ENCODE results near the gene FBXL16. TPM values are rescaled to one million over a fixed set of nuclear protein-coding genes. Genes with fewer than 3 reads are reported as not detected.

Gene FBXL16
- total and polyA plus RNA-seq, 2 donors (not counting 1 experiment from before 2014, with no cell fraction given), result 0.07 TPM; not detected in 1

DNA sequence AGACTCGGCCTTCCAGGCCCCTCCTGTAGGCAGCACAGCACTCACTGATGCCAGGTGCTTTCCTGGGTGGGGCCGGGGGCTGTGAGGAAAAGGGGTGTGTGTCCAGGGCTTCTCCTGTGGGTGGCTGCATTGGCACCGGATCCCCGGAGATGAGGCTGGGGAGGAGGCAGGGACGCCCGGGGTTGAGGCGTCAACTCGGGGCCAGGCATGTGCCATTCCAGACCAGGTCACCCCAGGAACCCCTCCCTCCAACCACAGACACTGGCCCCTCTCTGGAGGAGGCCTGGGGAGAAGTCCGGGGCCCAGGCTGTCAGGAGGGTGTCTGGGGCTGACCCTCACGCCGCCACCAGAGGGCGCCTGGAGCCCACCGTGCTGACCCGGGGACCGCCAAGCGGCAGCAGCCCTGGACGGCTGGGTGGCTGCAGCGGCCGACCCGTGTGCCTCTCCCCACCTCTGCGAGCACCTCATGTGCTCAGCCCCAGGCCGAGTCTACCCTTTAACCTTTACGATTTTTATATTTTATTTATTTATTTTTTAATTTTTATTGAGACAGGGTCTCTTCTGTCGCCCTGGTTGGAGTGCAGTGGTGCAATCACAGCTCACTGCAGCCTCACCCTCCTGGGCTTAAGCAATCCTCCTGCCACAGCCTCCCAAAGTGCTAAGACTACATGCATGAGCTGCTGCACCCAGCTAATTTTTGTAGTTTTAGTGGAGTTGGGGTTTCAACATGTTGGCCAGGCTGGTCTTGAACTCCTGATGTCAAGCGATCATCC lies 6.1 kb upstream of the FBXL16 start:
- no peak overlapping the region for H3K27ac ChIP-seq (ENCODE audit: insufficient read depth, low read length)
- no peaks in the 10 kb centered on the region for H3K9me3 ChIP-seq (ENCODE audit: control insufficient read depth, insufficient read depth, low read depth, low read length)
- H2AFZ ChIP-seq (ENCODE audit: low read length), result no peak overlapping the region
- H3K4me2 ChIP-seq (ENCODE audit: extremely low read depth, insufficient read depth, low read length), result no peak overlapping the region
- peaks cover 13% of the 10 kb centered on the region for H3K4me1 ChIP-seq (ENCODE audit: control insufficient read depth, extremely low read depth, insufficient read depth, low read length)
- no peaks in the 10 kb centered on the region for H3K79me2 ChIP-seq (ENCODE audit: control insufficient read depth, insufficient read depth, low read length)
- H3K36me3 ChIP-seq (ENCODE audit: control insufficient read depth, insufficient read depth, low read length), result no peaks in the 10 kb centered on the region
- TF ChIP-seq, protein P1, sequence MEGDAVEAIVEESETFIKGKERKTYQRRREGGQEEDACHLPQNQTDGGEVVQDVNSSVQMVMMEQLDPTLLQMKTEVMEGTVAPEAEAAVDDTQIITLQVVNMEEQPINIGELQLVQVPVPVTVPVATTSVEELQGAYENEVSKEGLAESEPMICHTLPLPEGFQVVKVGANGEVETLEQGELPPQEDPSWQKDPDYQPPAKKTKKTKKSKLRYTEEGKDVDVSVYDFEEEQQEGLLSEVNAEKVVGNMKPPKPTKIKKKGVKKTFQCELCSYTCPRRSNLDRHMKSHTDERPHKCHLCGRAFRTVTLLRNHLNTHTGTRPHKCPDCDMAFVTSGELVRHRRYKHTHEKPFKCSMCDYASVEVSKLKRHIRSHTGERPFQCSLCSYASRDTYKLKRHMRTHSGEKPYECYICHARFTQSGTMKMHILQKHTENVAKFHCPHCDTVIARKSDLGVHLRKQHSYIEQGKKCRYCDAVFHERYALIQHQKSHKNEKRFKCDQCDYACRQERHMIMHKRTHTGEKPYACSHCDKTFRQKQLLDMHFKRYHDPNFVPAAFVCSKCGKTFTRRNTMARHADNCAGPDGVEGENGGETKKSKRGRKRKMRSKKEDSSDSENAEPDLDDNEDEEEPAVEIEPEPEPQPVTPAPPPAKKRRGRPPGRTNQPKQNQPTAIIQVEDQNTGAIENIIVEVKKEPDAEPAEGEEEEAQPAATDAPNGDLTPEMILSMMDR (conservative IDR thresholded peaks at IDR 0.05 in 1 of 2, IDR thresholded peaks at IDR 0.05 in 1 of 2; ENCODE audit: low read depth in 1 of 2, low read length in 2 of 2), result peak; percentile 78 to 82
- TF ChIP-seq EZH2 (IDR thresholded peaks at IDR 0.05; ENCODE audit: low read length, missing control alignments), result no peak
- H3K27me3 ChIP-seq (ENCODE audit: control insufficient read depth, insufficient read depth, low read length), result peaks cover 12% of the 10 kb centered on the region
- peak; percentile 44 to 53 for DNase-seq (ENCODE audit: low read depth in 2 of 2)
- no peak overlapping the region for H3K9ac ChIP-seq (ENCODE audit: insufficient read depth, low read length)
- H3K4me3 ChIP-seq (replicated peaks in 1 of 4; ENCODE audit: control extremely low read depth in 1 of 4, insufficient read depth in 1 of 4, low read depth in 3 of 4, low read length in 4 of 4), result no peak overlapping the region
- no peaks in the 10 kb centered on the region for H4K20me1 ChIP-seq (ENCODE audit: control insufficient read depth, extremely low read depth, insufficient read depth, low read length)

DNA sequence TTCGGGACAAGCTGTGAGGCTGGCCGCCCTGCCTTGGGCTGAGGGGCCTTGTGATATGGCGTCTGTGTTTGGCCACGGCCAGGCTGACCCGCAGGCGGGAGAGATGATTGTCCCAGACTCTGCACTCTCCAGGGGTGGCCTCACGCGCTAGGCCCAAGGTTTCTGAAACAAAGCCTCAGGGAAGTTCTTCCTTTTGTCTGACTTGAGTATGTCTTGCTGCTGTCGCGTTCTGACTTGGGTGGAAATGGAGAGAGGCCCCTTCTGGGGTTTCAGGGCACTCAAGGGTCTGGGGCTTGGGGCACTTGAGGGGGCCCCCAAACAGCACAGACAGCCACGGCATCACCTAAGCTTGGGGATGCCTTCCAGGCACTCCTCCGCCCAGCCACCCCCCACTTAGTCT lies 5.5 kb upstream of the FBXL16 start:
- TF ChIP-seq, protein P1 (conservative IDR thresholded peaks at IDR 0.05 in 1 of 2, IDR thresholded peaks at IDR 0.05 in 1 of 2; ENCODE audit: low read depth in 1 of 2, low read length in 2 of 2), result no peak
- no peak for TF ChIP-seq EZH2 (IDR thresholded peaks at IDR 0.05; ENCODE audit: low read length, missing control alignments)
- no peaks in the 10 kb centered on the region for H4K20me1 ChIP-seq (ENCODE audit: control insufficient read depth, extremely low read depth, insufficient read depth, low read length)
- H3K36me3 ChIP-seq (ENCODE audit: control insufficient read depth, insufficient read depth, low read length), result no peaks in the 10 kb centered on the region
- H3K9me3 ChIP-seq (ENCODE audit: control insufficient read depth, insufficient read depth, low read depth, low read length), result no peaks in the 10 kb centered on the region
- H3K27me3 ChIP-seq (ENCODE audit: control insufficient read depth, insufficient read depth, low read length), result peaks cover 17% of the 10 kb centered on the region
- no peak overlapping the region for H3K4me3 ChIP-seq (replicated peaks in 1 of 4; ENCODE audit: control extremely low read depth in 1 of 4, insufficient read depth in 1 of 4, low read depth in 3 of 4, low read length in 4 of 4)
- no peaks in the 10 kb centered on the region for H3K79me2 ChIP-seq (ENCODE audit: control insufficient read depth, insufficient read depth, low read length)
- H3K9ac ChIP-seq (ENCODE audit: insufficient read depth, low read length), result no peak overlapping the region
- H3K27ac ChIP-seq (ENCODE audit: insufficient read depth, low read length), result no peak overlapping the region
- peaks cover 11% of the 10 kb centered on the region for H3K4me1 ChIP-seq (ENCODE audit: control insufficient read depth, extremely low read depth, insufficient read depth, low read length)
- H3K4me2 ChIP-seq (ENCODE audit: extremely low read depth, insufficient read depth, low read length), result no peak overlapping the region
- H2AFZ ChIP-seq (ENCODE audit: low read length), result no peak overlapping the region
- DNase-seq (ENCODE audit: low read depth in 2 of 2), result no peak

DNA sequence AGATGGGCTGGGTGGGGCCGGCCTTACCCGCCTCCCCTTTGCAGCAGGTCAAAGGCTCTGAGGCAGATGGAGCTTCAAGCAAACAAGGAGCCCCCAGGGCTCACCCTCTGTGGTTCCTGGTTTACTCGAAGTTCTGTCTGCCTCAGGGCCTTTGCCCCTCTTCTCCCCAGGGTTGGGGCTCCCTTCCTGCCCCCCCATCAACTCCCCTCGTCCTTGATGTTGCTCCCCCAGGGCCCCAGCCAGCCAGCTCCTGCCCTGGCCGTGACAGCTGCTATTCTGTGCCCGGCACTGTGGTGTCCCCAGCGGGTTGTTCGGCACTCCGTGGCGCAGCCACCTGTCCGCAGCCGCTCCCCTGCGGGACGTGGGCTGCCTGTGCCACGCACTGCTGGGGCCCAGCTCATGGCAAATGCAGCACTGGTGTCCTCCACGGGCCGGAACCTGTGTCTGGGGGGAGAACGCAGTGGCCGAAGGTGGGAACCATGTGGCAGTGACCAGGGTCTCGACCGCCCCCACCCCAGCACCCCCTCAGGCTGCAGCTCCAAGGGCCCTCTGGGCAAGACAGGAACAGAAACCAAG lies 5.0 kb upstream of the FBXL16 start:
- no peaks in the 10 kb centered on the region for H3K36me3 ChIP-seq (ENCODE audit: control insufficient read depth, insufficient read depth, low read length)
- H3K27me3 ChIP-seq (ENCODE audit: control insufficient read depth, insufficient read depth, low read length), result peaks cover 17% of the 10 kb centered on the region
- no peak overlapping the region for H3K9ac ChIP-seq (ENCODE audit: insufficient read depth, low read length)
- H4K20me1 ChIP-seq (ENCODE audit: control insufficient read depth, extremely low read depth, insufficient read depth, low read length), result no peaks in the 10 kb centered on the region
- H3K4me1 ChIP-seq (ENCODE audit: control insufficient read depth, extremely low read depth, insufficient read depth, low read length), result peaks cover 11% of the 10 kb centered on the region
- H3K27ac ChIP-seq (ENCODE audit: insufficient read depth, low read length), result no peak overlapping the region
- no peak for TF ChIP-seq EZH2 (IDR thresholded peaks at IDR 0.05; ENCODE audit: low read length, missing control alignments)
- TF ChIP-seq, protein P1 (conservative IDR thresholded peaks at IDR 0.05 in 1 of 2, IDR thresholded peaks at IDR 0.05 in 1 of 2; ENCODE audit: low read depth in 1 of 2, low read length in 2 of 2), result no peak
- H3K79me2 ChIP-seq (ENCODE audit: control insufficient read depth, insufficient read depth, low read length), result no peaks in the 10 kb centered on the region
- no peaks in the 10 kb centered on the region for H3K9me3 ChIP-seq (ENCODE audit: control insufficient read depth, insufficient read depth, low read depth, low read length)
- H3K4me3 ChIP-seq (replicated peaks in 1 of 4; ENCODE audit: control extremely low read depth in 1 of 4, insufficient read depth in 1 of 4, low read depth in 3 of 4, low read length in 4 of 4), result no peak overlapping the region
- H3K4me2 ChIP-seq (ENCODE audit: extremely low read depth, insufficient read depth, low read length), result no peak overlapping the region
- no peak overlapping the region for H2AFZ ChIP-seq (ENCODE audit: low read length)
- DNase-seq (ENCODE audit: low read depth in 2 of 2), result no peak
